A673 (cell line): ENCODE measurements around the gene NHERF1.

Source experiments
- EZH2 ChIP-seq: fragments of 200-600 bp; sonication (generic); IDR thresholded peaks from 2 replicates; pipeline ENCODE4 v1.6.1; 2017; ENCODE audit warnings: borderline replicate concordance, low read depth, mild to moderate bottlenecking, mixed read lengths, antibody characterized with exemption, low read length; ENCODE audit not compliant: poor library complexity, severe bottlenecking
- TF ChIP-seq, protein P1 (sequence below): fragments of 300-800, 200-600 bp; sonication (generic); conservative IDR thresholded peaks from 2 replicates; pipeline ENCODE4 v1.5.1; 2017; ENCODE audit warnings: low read depth, mild to moderate bottlenecking, antibody characterized with exemption, low read length, moderate library complexity, mixed read lengths

DNA sequence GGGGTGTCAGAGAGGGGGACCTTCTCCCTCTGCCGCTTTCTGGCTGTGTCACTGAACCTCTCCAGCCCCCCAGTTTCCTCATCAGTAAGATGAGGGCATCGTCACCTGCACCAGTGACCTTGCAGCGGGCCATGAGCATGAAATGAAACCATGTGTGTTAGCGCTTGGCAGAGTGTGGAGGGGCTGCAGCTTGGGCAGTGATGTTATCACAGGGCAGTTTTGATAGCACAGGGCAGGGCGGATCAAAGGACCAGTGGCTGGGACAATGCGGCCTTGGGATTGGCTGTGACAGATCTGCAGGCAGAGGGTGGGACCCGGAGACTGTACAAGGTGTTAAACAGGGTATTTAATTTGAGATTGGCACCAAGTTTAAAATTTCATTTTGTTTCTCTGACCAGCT, 66.6 kb downstream of the NHERF1 start:
- TF ChIP-seq, protein P1, sequence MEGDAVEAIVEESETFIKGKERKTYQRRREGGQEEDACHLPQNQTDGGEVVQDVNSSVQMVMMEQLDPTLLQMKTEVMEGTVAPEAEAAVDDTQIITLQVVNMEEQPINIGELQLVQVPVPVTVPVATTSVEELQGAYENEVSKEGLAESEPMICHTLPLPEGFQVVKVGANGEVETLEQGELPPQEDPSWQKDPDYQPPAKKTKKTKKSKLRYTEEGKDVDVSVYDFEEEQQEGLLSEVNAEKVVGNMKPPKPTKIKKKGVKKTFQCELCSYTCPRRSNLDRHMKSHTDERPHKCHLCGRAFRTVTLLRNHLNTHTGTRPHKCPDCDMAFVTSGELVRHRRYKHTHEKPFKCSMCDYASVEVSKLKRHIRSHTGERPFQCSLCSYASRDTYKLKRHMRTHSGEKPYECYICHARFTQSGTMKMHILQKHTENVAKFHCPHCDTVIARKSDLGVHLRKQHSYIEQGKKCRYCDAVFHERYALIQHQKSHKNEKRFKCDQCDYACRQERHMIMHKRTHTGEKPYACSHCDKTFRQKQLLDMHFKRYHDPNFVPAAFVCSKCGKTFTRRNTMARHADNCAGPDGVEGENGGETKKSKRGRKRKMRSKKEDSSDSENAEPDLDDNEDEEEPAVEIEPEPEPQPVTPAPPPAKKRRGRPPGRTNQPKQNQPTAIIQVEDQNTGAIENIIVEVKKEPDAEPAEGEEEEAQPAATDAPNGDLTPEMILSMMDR = no peak
- TF ChIP-seq EZH2 = no peak
